Heart left ventricle (tissue), 16 donors: ENCODE measurements around the gene PCNX1. TPM values are rescaled to one million over a fixed set of nuclear protein-coding genes. Genes with fewer than 3 reads are reported as not detected.

Experiments
- ATAC-seq, 4 donors: fragments of 200-7000 bp; cut with Tn5 transposase; one replicate each; pipeline ENCODE4 v1.9.1; 2020 to 2022; ENCODE audit warnings: moderate library complexity in 4 of 4, mild to moderate bottlenecking in 3 of 4, moderate number of reproducible peaks in 1 of 4
- DNase-seq, 5 donors: peaks; one replicate each; pipeline ENCODE4 v3.0.0-alpha.2; 2020
- H3K27ac ChIP-seq, 12 donors: fragments of 200-600 bp; sonication (generic) in 4 of 12; one replicate each; pipeline versions ENCODE4 v1.5.0 to v1.8.0; 2016 to 2022; ENCODE audit warnings: mild to moderate bottlenecking in 2 of 12
- H3K27me3 ChIP-seq, 9 donors: fragments of 200-600 bp; sonication (generic) in 2 of 9; one replicate each; pipeline versions ENCODE4 v1.5.1 to v1.8.0; 2016 to 2022; ENCODE audit warnings: mild to moderate bottlenecking in 3 of 9
- H3K36me3 ChIP-seq, 9 donors: fragments of 200-600 bp; sonication (generic) in 2 of 9; one replicate each; pipeline versions ENCODE4 v1.5.0 to v1.8.0; 2018 to 2022; ENCODE audit warnings: mild to moderate bottlenecking in 2 of 9
- H3K4me1 ChIP-seq, 12 donors: fragments of 200-600 bp; sonication (generic) in 4 of 12; one replicate each; pipeline versions ENCODE4 v1.5.0 to v1.8.0; 2016 to 2022; ENCODE audit warnings: mild to moderate bottlenecking in 3 of 12
- H3K4me3 ChIP-seq, 12 donors: fragments of 200-600 bp; sonication (generic) in 4 of 12; one replicate each; pipeline versions ENCODE4 v1.5.0 to v1.8.0; 2017 to 2022; ENCODE audit warnings: mild to moderate bottlenecking in 9 of 12, moderate library complexity in 4 of 12
- H3K9me3 ChIP-seq, 12 donors: fragments of 200-600 bp; sonication (generic) in 4 of 12; one replicate each; pipeline versions ENCODE4 v1.5.0 to v1.8.0; 2016 to 2022; ENCODE audit warnings: mild to moderate bottlenecking in 1 of 12
- POLR2A ChIP-seq, 2 donors: fragments of 450-650 bp; IDR thresholded peaks; one replicate each; pipeline ENCODE4 v1.6.1; 2017; ENCODE audit warnings: antibody characterized with exemption in 2 of 2, mild to moderate bottlenecking in 2 of 2, moderate library complexity in 2 of 2
- WGBS, 4 donors: extraction: QIAGEN DNeasy Blood & Tissue Kit in 2 of 4; methylation state at CpG; one replicate each; pipeline versions ENCODE4 v1.1.5 to v1.1.7; 2013 to 2018; 5-methylcytosine and 5-hydroxymethylcytosine counted together
- intact Hi-C, 10 donors: fragments of 100-400 bp; cut with DNase I; formaldehyde crosslinking; loops; one replicate each; pipeline versions ENCODE4 v1.11.1 to v1.14.2; 2022
- polyA plus RNA-seq, 2 donors: library from polyadenylated mRNA; stranded (reverse); fragments of 200-250 nt; gene quantifications; one replicate each; pipeline ENCODE4 v1.2.3, GENCODE V29; 2013
- total RNA-seq, 9 donors: library from RNA; depleted of rRNA in 2 of 9; stranded (reverse); fragments of >200 nt in 2 of 9; fragmentation: NEBNext Ultra II Directional in 3 of 9; extraction: Animal tissue kit (Norgen Biotek cat#: 25700) in 3 of 9; gene quantifications; one replicate each; pipeline versions ENCODE4 v1.1.0 to v1.2.4, GENCODE V29; 2016 to 2023
- TF ChIP-seq, protein P1 (sequence below), 12 donors: fragments of 200-600 bp; sonication (generic) in 4 of 12; IDR thresholded peaks; one replicate each; pipeline versions ENCODE4 v1.5.0 to v1.8.0; 2018 to 2022; ENCODE audit warnings: antibody characterized with exemption in 12 of 12, mild to moderate bottlenecking in 5 of 12
- donor health status: ischemic (EF 13 %, LVEDD 7.1; RV severe dilation, severe dysfunction).
- donor health status: healthy with polysubstance abuse.
- donor health status: DM: no; HTN: yes; CAD: no.
- donor health status: DM: no; HTN: no; CAD: no.
- donor health status: ischemic (EF 25% LVEDD 6.9; RV normal size, moderate dysfunction).
- donor health status: ischemic (EF 25% LVEDD 5.7; RV mildly dilated, moderate dysfunction).
- donor health status: healthy.
- donor health status: DM: yes; HTN: yes; CAD: no.
- donor health status: ischemic (EF 35%, LVEDD 5.7; RV mildly dilated, moderate dysfunction).
- donor health status: nonischemic (EF 11% LVEDD 7.7; RV severe dilation, severe dysfunction).
- donor health status: DM: yes; HTN: yes; CAD: no.
- donor health status: PGD.
- donor health status: ischemic (EF 29% LVEDD 5.4; RV normal size, mild dysfunction).
- donor health status: nonischemic (EF 23%, LVEDD 6.1; RV moderate dilation, normal function).

Gene PCNX1
- total and polyA plus RNA-seq, 11 donors = 6.1 to 64.7 (median 52.7) TPM

DNA sequence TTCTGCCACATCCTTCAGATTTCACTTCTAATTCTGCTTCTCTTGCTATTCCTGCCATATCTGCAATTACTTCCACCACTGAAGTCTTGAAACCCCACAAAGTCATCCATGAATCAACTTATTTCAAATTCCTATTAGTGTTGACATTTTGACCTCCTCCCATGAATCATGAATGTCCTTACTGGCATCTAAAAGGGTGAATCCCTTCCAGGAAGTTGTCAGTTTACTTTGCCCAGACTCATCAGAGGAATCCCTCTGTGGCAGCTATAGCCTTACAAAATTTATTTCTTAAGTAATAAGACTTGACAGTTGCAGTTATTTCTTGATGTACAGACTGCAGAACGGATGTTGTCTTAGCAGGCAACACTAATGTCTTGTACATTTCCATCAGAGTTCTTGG lies 162.9 kb downstream of the PCNX1 start:
- Histone ChIP-seq H3K9me3 (peaks cover 0 to 9% (median 0%) of the 10 kb centered on the region in 12 donors), H3K27me3 (no peaks in the 10 kb centered on the region), H3K4me1 (no peaks in the 10 kb centered on the region), H3K36me3 (peaks cover 2 to 90% (median 73%) of the 10 kb centered on the region in 9 donors), H3K27ac (no peak overlapping the region), H3K4me3 (no peak overlapping the region)
- no peak for TF ChIP-seq POLR2A (IDR thresholded peaks at IDR 0.05)
- TF ChIP-seq, protein P1, sequence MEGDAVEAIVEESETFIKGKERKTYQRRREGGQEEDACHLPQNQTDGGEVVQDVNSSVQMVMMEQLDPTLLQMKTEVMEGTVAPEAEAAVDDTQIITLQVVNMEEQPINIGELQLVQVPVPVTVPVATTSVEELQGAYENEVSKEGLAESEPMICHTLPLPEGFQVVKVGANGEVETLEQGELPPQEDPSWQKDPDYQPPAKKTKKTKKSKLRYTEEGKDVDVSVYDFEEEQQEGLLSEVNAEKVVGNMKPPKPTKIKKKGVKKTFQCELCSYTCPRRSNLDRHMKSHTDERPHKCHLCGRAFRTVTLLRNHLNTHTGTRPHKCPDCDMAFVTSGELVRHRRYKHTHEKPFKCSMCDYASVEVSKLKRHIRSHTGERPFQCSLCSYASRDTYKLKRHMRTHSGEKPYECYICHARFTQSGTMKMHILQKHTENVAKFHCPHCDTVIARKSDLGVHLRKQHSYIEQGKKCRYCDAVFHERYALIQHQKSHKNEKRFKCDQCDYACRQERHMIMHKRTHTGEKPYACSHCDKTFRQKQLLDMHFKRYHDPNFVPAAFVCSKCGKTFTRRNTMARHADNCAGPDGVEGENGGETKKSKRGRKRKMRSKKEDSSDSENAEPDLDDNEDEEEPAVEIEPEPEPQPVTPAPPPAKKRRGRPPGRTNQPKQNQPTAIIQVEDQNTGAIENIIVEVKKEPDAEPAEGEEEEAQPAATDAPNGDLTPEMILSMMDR (IDR thresholded peaks at IDR 0.05) = no peak
- ATAC-seq (no peak), DNase-seq (no peak)
- 91 to 100% (median 96%) methylated on average over 1 of the region's 1 CpG for WGBS, 4 donors
- intact Hi-C loops = no loop called here

DNA sequence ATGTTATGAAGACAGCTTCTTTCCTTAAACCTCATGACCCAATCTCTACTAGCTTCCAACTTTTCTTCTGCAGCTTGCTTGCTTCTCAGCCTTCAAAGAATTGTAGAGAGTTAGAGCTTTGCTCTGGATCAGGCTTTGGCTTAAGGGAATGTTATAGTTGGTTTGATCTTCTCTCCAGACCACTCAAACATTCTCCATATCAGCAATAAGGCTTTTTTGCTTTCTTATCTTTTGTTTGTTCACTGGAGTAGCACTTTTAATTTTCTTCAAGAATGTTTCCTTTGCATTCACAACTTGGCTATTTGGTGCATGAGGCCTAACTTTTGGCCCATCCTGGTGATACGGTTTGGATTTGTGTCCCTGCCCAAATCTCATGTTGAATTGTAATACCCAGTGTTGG lies 163.8 kb downstream of the PCNX1 start:
- no peak for ATAC-seq
- no peak for TF ChIP-seq POLR2A (IDR thresholded peaks at IDR 0.05)
- TF ChIP-seq, protein P1 (IDR thresholded peaks at IDR 0.05) = no peak
- Histone ChIP-seq H3K9me3 (peaks cover 0 to under 1% (median 0%) of the 10 kb centered on the region in 12 donors), H3K27me3 (no peaks in the 10 kb centered on the region), H3K4me3 (no peak overlapping the region), H3K36me3 (peaks cover 2 to 95% (median 76%) of the 10 kb centered on the region in 9 donors), H3K4me1 (no peaks in the 10 kb centered on the region), H3K27ac (no peak overlapping the region)
- 83 to 100% (median 89%) methylated on average over 1 of the region's 1 CpG for WGBS, 4 donors
- intact Hi-C loops = no loop called here
- no peak for DNase-seq

DNA sequence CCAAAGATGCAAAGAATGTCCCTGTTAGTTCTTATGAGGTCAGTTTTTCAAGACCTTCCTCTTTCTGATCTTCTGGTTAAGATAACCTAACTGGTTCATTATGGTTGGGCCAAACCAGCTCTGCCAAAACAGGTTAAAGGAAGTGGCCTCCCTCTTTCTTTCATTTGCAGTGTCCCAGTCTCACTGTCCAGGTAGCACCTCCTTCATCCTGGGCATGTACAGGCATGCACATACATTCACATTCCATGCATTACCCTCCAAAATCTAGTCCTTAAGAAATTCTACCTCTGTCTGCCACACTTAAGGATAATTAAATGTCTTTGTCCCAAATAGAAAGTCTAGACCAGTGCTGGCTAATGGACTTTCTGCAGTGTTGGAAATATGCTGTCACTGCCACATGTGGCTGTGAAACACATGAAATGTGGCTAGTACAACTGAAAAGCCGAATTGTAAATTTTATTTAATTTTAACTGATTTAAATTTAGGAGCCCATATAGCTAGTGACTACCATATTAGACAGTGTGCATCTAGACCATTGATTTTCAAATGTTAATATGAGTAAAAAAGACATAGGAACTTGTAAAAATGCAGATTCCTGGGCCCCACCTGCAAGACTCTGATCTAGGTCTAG lies 169.3 kb downstream of the PCNX1 start:
- Histone ChIP-seq H3K4me1 (no peaks in the 10 kb centered on the region), H3K27me3 (no peaks in the 10 kb centered on the region), H3K36me3 (peaks cover 2 to 78% (median 74%) of the 10 kb centered on the region in 9 donors), H3K27ac (no peak overlapping the region), H3K4me3 (no peak overlapping the region), H3K9me3 (peaks cover 0 to 24% (median 9%) of the 10 kb centered on the region in 12 donors)
- intact Hi-C loops = no loop called here
- no peak for DNase-seq
- TF ChIP-seq POLR2A (IDR thresholded peaks at IDR 0.05) = no peak
- TF ChIP-seq, protein P1 (IDR thresholded peaks at IDR 0.05) = no peak
- 96 to 100% (median 99%) methylated on average over 1 of the region's 1 CpG for WGBS, 4 donors
- ATAC-seq = no peak

DNA sequence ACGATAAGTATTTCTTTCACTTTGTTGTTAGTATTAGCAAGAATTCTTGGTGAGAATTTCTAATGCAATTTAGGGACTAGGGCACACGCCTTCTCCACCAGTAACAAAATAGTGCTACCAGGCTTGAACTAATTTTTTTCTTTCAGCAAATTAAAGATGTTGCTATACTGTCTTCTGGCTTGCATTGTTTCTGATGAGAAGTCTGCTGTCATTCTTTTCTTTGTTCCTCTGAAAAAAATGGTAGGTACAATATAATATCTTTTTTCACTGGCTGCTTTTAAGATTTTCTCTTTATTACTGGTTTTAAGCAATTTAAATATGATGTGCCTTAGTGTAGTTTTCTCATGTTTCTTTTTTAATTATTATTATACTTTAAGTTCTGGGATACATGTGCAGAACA lies 171.2 kb downstream of the PCNX1 start:
- intact Hi-C loops = no loop called here
- peaks cover 1 to 65% (median 57%) of the 10 kb centered on the region in 9 donors for H3K36me3 ChIP-seq
- no peaks in the 10 kb centered on the region for H3K4me1 ChIP-seq
- H3K9me3 ChIP-seq = peaks cover 0 to 24% (median 9%) of the 10 kb centered on the region in 12 donors
- WGBS, 4 donors = 98 to 99% (median 98%) methylated on average over 2 of the region's 2 CpGs
- no peaks in the 10 kb centered on the region for H3K27me3 ChIP-seq
- TF ChIP-seq, protein P1 (IDR thresholded peaks at IDR 0.05) = no peak
- no peak for TF ChIP-seq POLR2A (IDR thresholded peaks at IDR 0.05)
- ATAC-seq = no peak
- H3K27ac ChIP-seq = no peak overlapping the region
- DNase-seq = no peak
- no peak overlapping the region for H3K4me3 ChIP-seq
